HG03460 (cell line): Measurements from ENCODE around the gene POLE4.

Experiments
- ATAC-seq: cut with Tn5 transposase; IDR thresholded peaks from one replicate; pipeline ENCODE4 v1.9.1; 2021; ENCODE audit not compliant: unreplicated experiment

The POLE4 gene

DNA sequence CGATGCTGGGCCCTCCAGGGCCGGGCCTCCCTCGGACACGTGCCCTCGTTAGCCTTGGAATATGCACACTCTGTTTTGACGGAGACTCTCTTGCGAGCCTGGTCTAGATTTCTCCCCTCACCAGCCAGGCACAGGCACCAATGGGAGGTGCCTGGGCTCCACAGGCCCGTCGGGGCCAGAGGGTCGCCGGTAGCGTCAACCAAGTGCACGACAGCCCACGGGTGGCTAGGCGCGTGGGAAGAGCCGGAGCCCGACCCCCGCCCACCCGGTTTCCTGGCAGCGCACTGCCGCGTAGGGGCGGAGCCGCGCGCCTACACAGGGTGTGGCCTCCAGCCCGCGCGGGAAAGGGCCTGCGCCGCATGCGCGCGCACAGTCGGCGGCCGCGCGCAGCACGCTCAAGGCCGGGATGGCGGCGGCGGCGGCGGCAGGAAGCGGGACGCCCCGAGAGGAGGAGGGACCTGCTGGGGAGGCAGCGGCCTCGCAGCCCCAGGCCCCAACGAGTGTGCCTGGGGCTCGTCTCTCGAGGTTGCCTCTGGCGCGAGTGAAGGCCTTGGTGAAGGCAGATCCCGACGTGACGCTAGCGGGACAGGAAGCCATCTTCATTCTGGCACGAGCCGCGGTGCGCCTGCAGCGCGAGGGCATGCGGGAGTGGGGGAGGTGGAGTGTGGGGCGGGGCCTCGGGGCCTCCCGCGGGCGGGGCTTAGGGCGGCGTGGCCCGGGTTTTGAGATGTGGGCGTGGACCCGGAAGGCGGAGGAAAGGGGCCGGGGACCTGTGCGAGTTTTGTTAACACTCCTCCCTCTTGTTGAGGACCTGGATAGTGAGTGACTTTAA is at the start of gene POLE4:
Gene POLE4, plus strand, starts transcription at position 370 of the 832 bp plus-strand sequence. Its CDS starts 37 bp downstream, at position 407.
- ATAC-seq: peak; percentile 88

- no peak for ATAC-seq
These were observed 49.5 kb upstream of the POLE4 start for GRCh38 chr2:74908748-74909444.

DNA sequence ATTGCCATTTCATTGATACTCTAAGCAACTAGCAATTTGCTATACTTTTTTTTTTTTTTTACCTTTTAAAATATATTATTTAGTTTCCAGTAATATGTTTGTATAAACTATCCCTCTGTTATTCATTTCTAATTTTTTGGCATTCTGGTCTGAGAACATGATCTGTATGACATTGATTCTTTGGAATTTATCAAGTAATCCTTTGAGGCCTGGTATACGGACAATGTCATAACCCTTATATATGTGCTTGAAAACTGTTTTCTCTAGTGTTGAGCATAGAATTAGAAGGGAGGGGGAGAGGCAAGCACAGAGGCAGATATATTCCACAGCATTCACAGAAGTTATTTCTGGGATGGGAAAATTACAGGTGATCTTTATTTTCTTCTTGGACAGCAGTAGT is 48.2 kb upstream of the POLE4 start:
- no peak for ATAC-seq

GRCh38 chr2:74911061-74911460 is 47.4 kb upstream of the POLE4 start:
- ATAC-seq: no peak

- ATAC-seq: peak; percentile 56
These were observed 42.7 kb upstream of the POLE4 start for GRCh38 chr2:74915743-74916142.

DNA sequence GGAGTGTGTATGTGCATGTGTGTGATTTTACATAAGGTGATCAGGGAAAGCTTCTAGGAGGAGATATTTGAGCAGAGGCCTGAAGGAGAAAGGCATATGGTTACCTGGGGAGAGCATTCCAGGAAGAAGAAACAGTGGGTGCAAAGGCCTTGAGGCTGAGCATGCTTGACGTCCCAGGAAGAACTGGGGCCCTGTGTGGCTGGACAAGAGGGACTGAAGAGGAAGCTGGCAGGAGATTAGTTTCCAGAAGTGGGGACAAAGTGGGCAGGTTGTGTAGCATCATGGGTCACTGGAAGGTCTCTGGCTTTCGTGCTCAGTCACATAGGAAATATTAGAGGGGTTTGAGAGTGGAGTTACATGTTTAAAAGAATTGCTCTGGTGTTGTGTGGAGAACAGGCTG is 42.0 kb upstream of the POLE4 start:
- ATAC-seq: no peak

- no peak for ATAC-seq
These were observed 40.5 kb upstream of the POLE4 start for GRCh38 chr2:74917702-74918619.

- ATAC-seq: no peak
These were observed 38.6 kb upstream of the POLE4 start for GRCh38 chr2:74919827-74920226.

DNA sequence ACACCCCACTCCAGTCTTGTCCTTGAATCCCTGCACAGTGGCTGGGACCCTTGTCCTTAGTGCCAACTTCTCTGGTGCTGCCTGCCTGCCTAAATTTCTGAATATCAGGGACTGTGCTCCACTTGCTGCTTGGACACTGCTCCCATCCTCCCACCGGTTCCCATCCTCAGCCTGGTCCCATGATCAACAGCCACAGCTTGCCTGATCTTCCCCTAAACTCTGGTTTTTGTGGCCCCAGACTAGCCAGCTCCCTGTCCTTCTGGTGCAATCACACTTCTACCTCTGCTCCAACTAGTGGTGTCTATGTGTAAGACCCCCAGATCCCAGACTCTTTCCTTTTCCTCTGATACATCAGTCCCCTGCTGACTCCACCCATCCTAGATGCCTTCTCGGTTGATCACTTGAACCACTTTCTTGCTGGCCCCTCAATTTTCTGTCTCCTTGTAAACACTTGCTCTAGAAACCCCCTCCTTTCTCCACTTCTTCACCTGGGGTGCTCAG is 37.2 kb upstream of the POLE4 start:
- ATAC-seq: no peak

DNA sequence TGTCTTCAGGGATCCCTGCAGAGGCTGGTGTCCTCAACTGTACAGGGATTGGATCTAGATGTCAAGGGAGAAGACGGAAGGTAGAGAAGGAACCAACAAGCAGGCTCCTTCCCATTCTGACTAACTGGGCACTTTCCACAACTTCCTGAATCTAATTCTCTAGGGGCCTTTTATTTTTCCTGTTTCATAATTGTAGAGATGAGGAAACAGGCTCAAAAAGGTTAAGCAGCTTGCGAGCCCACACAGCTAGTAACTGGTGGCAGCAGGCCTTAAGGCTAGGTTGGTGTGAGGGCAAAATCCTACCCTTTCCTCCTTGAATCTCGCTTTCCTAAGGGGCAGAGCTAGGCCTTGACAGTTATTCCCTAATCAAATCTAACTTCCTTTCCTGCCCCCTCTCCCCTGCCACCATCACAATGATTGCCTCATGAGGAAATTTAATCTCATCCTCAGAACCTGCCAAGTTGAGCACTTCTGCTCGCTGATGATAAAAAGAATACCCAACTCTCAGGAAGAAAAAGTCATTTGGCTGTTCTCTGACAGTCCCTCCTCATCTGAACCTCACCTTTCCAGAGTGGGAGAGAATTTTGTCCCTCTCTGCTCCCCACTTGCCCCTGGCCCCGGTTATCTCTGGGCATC is 35.7 kb upstream of the POLE4 start:
- ATAC-seq: no peak

GRCh38 chr2:74924463-74925265 is 33.8 kb upstream of the POLE4 start:
- no peak for ATAC-seq

- no peak for ATAC-seq
These were observed 33.1 kb upstream of the POLE4 start for GRCh38 chr2:74925361-74925786.

GRCh38 chr2:74927621-74928020 is 30.8 kb upstream of the POLE4 start:
- ATAC-seq: no peak

DNA sequence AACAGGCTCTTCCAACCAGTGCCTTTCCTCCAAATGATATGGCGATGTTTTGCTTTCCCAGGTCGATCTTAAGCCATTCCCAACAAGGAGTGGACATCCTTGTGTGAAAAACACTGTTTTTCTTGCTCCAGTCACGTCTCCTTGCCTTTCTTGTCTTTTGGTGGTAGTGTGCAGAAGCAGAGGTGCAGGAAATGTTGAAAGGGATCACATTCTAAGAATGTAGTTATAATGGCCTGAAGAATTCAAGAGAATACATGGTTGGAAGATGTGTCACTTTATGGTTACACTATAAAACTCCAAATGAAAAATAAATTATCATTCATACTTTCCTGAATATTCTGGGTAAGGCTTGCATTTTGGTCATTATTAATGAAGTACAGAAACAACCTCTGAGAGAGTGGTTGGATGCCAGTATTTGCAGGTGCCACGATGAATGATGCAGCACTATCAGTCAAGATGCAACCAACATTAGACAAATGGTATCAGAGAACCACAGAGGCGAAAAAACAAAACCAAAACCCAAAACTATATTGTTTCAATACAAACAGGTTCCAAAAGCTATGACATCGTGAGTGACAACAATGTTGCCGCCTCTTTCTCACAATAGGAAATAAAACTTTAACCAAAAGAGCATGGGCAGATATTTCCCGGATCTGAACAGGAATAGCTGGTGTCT is 27.5 kb upstream of the POLE4 start:
- no peak for ATAC-seq

GRCh38 chr2:74931940-74932339 is 26.5 kb upstream of the POLE4 start:
- no peak for ATAC-seq

GRCh38 chr2:74935975-74936391 is 22.5 kb upstream of the POLE4 start:
- ATAC-seq: no peak

DNA sequence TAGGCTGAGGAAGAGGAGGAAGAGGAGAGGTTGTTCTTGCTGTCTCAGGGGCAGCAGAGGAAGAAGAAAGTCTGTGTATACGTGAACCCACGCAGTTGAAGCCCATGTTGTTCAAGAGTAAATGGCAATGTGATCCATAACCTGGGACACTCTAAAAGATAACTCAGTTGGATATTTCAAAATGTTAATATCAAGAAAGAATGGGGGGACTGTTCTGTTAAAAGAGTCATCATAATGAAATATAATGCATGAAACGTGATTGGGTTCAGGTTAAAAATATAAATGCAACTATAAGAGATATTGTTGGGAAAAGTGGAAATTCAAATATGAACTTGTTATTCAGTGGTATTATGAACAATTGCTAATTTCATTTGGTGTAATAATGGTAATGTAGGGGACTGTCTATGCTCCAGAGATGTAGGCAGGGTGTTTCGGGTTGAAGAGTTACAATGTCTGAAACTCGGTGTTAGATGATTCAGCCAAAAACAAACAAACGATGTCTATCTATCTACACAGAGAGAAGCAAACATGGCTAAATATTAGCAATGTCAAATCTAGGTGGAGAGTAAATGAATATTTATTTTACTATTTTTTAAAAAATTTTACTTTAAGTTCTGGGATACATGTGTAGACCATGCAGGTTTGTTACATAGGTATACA is 21.1 kb upstream of the POLE4 start:
- no peak for ATAC-seq

- no peak for ATAC-seq
These were observed 20.2 kb upstream of the POLE4 start for GRCh38 chr2:74938264-74938663.
